Measurements from ENCODE around the gene ZCCHC4. TPM values are rescaled to one million over a fixed set of nuclear protein-coding genes. Genes with fewer than 3 reads are reported as not detected.

ZCCHC4 gene
- total RNA-seq, 1 experiment from 2014 or later = 12.3 TPM

- TF ChIP-seq JUND (IDR thresholded peaks at IDR 0.05) (no peak), SP1 (IDR thresholded peaks at IDR 0.05; ENCODE audit: low read depth) (no peak), FOSL1 (IDR thresholded peaks at IDR 0.05; ENCODE audit: low read depth) (no peak), EGR1 (IDR thresholded peaks at IDR 0.05; ENCODE audit: low read depth) (no peak), RAD21 (IDR thresholded peaks at IDR 0.05; ENCODE audit: low read depth) (no peak), REST (IDR thresholded peaks at IDR 0.05; ENCODE audit: low read depth) (no peak), SIN3A (IDR thresholded peaks at IDR 0.05; ENCODE audit: low read depth) (no peak), EZH2 (IDR thresholded peaks at IDR 0.05) (no peak), CTCF (IDR thresholded peaks at IDR 0.05 in 2 of 3, conservative IDR thresholded peaks at IDR 0.05 in 1 of 3; ENCODE audit: borderline replicate concordance in 1 of 3, insufficient read depth in 1 of 3, low read depth in 2 of 3, low read length in 2 of 3) (no peak), ZFX (IDR thresholded peaks at IDR 0.05) (no peak), POLR2A (IDR thresholded peaks at IDR 0.05; ENCODE audit: borderline replicate concordance, extremely low read depth, insufficient read depth, insufficient read length) (no peak), ZBTB33 (IDR thresholded peaks at IDR 0.05; ENCODE audit: extremely low read depth, insufficient replicate concordance, low read length) (no peak), POLR2AphosphoS5 (IDR thresholded peaks at IDR 0.05; ENCODE audit: low read depth, low read length) (no peak), CEBPB (IDR thresholded peaks at IDR 0.05; ENCODE audit: low read depth) (no peak), ELF1 (IDR thresholded peaks at IDR 0.05; ENCODE audit: borderline replicate concordance, low read depth) (no peak), YY1 (IDR thresholded peaks at IDR 0.05; ENCODE audit: extremely low read depth, insufficient replicate concordance, low read depth, low read length) (no peak)
- H3K27me3 ChIP-seq (ENCODE audit: insufficient read depth, low read length) = no peaks in the 10 kb centered on the region
- H3K79me2 ChIP-seq (ENCODE audit: insufficient read depth, low read length) = no peaks in the 10 kb centered on the region
- H4K20me1 ChIP-seq (ENCODE audit: insufficient read depth) = no peaks in the 10 kb centered on the region
- no peak overlapping the region for H3K4me3 ChIP-seq (replicated peaks in 1 of 2; ENCODE audit: low read depth in 1 of 2, low read length in 2 of 2)
- no peaks in the 10 kb centered on the region for H3K9me2 ChIP-seq (ENCODE audit: insufficient read depth)
- intact Hi-C loops (cut with micrococcal nuclease) = loop anchor here (1.0 kb wide), 2 partner anchors 188 to 388 kb away; no protein-coding TSS in a partner anchor
- H3K9ac ChIP-seq (ENCODE audit: low read length) = no peak overlapping the region
- CTCF ChIA-PET = interaction anchor here (1.6 to 4.7 kb wide), 4 partner anchors 56 to 387 kb away, joined by 4 to 46 read pairs (median 20); partner anchors contain the start of gene ZCCHC4
- H3K9me3 ChIP-seq (ENCODE audit: control insufficient read depth in 1 of 2, insufficient read depth in 1 of 2, low read depth in 1 of 2, low read length in 2 of 2) = no peaks in the 10 kb centered on the region
- DNase-seq (ENCODE audit: low read depth, low spot score) (no peak), ATAC-seq (no peak)
- no peaks in the 10 kb centered on the region for H3K36me3 ChIP-seq (ENCODE audit: control insufficient read depth in 1 of 2, insufficient read depth in 2 of 2, low read length in 2 of 2)
- no peak overlapping the region for H2AFZ ChIP-seq (ENCODE audit: low read depth, low read length, poor library complexity, severe bottlenecking)
- POLR2A ChIA-PET = interaction anchor here (1.1 kb wide), 1 partner anchor 9 kb away, joined by 7 read pairs; the partner anchor contains the start of gene ANAPC4
- no TSS peak for BruUV-seq (replicated peaks)
- H3K4me1 ChIP-seq (ENCODE audit: control insufficient read depth in 1 of 2, insufficient read depth in 2 of 2, low read length in 2 of 2) = no peaks in the 10 kb centered on the region
- RAD21 ChIA-PET (ENCODE audit: low non-redundant PET in 1 of 2, low total read pairs in 2 of 2, uncharacterized antibody in 2 of 2, unreplicated experiment in 2 of 2) = no interaction called here
- no peak overlapping the region for H3K27ac ChIP-seq (ENCODE audit: low read depth, low read length)
- no peak overlapping the region for H3K4me2 ChIP-seq (ENCODE audit: low read length)
Measured at GRCh38 chr4:25367877-25368276, 55.3 kb downstream of the ZCCHC4 start.
